IPS DF 6.9 (cell line): ENCODE results near the gene TCF4.

Source experiments
- DNase-seq: peaks from one replicate; pipeline ENCODE4 v3.0.0-alpha.2; 2013; ENCODE audit warnings: low read depth, low spot score
- H3K27ac ChIP-seq: one replicate; pipeline ENCODE4 v1.5.1; 2013; ENCODE audit warnings: low read length, control low read depth
- H3K27me3 ChIP-seq: 2 replicates; pipeline ENCODE4 v1.6.1; 2013; ENCODE audit warnings: mild to moderate bottlenecking, low read length; ENCODE audit not compliant: control insufficient read depth, insufficient read depth
- H3K36me3 ChIP-seq: 2 replicates; pipeline ENCODE4 v1.6.1; 2013; ENCODE audit warnings: low read length; ENCODE audit not compliant: control insufficient read depth, insufficient read depth
- H3K4me1 ChIP-seq: 2 replicates; pipeline ENCODE4 v1.6.1; 2013; ENCODE audit warnings: low read length; ENCODE audit not compliant: control insufficient read depth, insufficient read depth
- H3K4me3 ChIP-seq: 2 replicates; pipeline ENCODE4 v1.5.1; 2013; ENCODE audit warnings: mild to moderate bottlenecking, low read length
- H3K9me3 ChIP-seq: 2 replicates; pipeline ENCODE4 v1.6.1; 2013; ENCODE audit warnings: low read length, inconsistent platforms; ENCODE audit not compliant: control insufficient read depth, insufficient read depth
- WGBS: extraction: QIAGEN DNeasy Blood & Tissue Kit; methylation state at CpG from one replicate; pipeline ENCODE4 v1.1.7; 2013; ENCODE audit warnings: mixed read lengths, missing lambda C conversion rate; ENCODE audit not compliant: insufficient read length, insufficient coverage; 5-methylcytosine and 5-hydroxymethylcytosine counted together

TCF4 gene

DNA sequence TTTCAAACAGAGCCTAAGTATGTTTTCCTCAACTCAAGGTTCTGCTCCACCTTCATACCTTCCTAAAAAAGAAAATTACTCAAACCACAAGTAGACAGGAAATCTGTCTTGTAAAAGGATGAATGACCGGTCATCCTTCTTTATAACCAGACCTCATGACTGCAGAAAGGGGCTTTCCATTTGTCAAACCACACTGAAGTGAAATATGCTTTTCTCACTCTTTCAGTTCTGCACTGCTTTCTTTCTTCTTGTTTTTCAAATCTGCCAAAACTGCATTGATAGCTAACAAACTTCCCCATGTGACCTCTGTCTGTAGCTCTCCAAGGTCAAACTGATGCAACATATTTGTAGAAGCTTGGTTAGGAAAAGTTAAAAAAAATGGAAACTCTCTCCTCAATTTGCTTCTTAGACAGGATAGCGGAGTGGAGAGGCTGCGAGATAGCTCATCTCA lies 319.8 kb downstream of the TCF4 start:
- Histone ChIP-seq H3K27me3 (no peaks in the 10 kb centered on the region), H3K27ac (no peak overlapping the region), H3K9me3 (no peaks in the 10 kb centered on the region), H3K4me1 (peaks cover 1% of the 10 kb centered on the region; the same call in 1 of the 2 replicates), H3K4me3 (no peak overlapping the region), H3K36me3 (peaks cover 8% of the 10 kb centered on the region; the same call in 1 of the 2 replicates)
- no CpG with 5 or more reads among the region's 3 CpGs for WGBS
- no peak for DNase-seq

- H3K4me3 ChIP-seq, result no peak overlapping the region
- no peaks in the 10 kb centered on the region for H3K9me3 ChIP-seq
- no peaks in the 10 kb centered on the region for H3K27me3 ChIP-seq
- H3K36me3 ChIP-seq, result peaks cover 8% of the 10 kb centered on the region; the same call in 1 of the 2 replicates
- peaks cover 1% of the 10 kb centered on the region; the same call in 1 of the 2 replicates for H3K4me1 ChIP-seq
- WGBS, result no CpG with 5 or more reads among the region's 6 CpGs
- no peak for DNase-seq
- H3K27ac ChIP-seq, result no peak overlapping the region
These were observed 321.0 kb downstream of the TCF4 start for GRCh38 chr18:55266981-55267380.

DNA sequence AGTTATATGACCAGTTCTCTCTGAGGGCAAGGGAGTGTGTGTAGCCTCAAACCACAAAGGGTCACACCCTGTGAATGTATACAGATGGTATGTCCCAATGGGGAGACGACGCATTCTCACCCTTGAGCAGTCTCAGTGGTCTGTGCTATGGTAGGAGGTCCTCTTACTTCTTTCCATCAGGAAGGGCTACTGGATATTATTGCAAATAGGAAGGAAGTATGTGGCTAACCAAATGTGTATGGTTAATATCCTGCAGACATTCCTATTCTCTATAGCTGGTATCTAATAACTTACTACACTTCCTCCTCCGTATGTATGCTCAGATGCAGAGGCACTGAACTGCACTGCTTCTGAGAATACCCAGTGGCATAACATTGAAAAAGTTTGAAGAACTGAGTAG lies 322.0 kb downstream of the TCF4 start:
- Histone ChIP-seq H3K9me3 (no peaks in the 10 kb centered on the region), H3K4me3 (no peak overlapping the region), H3K36me3 (peaks cover 8% of the 10 kb centered on the region; the same call in 1 of the 2 replicates), H3K27me3 (no peaks in the 10 kb centered on the region), H3K27ac (no peak overlapping the region), H3K4me1 (peaks cover 1% of the 10 kb centered on the region; the same call in 1 of the 2 replicates)
- WGBS, result no CpG with 5 or more reads among the region's 3 CpGs
- no peak for DNase-seq

DNA sequence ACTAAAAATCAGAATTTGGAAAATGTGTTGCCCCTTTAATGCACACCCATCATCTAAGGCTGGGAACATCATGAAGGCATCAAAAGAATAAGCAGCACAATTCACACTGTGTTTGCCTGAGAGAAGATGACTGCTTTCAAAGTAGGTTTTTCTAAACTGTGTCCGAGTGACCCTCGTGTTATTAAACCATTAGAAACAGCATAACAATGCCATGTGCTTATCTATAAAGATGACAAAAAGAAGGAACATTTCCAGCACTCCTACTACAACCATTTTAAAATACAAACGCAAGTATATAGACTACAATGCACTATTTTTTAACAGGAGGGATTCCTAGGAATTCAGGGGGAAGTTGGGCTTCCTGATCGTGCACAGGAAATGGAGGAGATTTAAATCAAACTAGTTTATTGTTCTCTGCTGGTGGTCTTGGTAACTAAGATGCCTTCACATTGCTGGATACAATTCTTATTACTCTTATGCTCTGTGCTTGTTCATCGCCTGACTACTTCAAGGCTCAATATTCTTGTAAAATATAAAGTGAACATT lies 322.8 kb downstream of the TCF4 start:
- Histone ChIP-seq H3K4me1 (peaks cover 1% of the 10 kb centered on the region; the same call in 1 of the 2 replicates), H3K4me3 (no peak overlapping the region), H3K36me3 (peaks cover 8% of the 10 kb centered on the region; the same call in 1 of the 2 replicates), H3K27ac (no peak overlapping the region), H3K27me3 (no peaks in the 10 kb centered on the region), H3K9me3 (no peaks in the 10 kb centered on the region)
- WGBS, result no CpG with 5 or more reads among the region's 5 CpGs
- DNase-seq, result no peak

GRCh38 chr18:55264108-55264507 lies 323.9 kb downstream of the TCF4 start:
- DNase-seq, result no peak

GRCh38 chr18:55262021-55262560 lies 325.9 kb downstream of the TCF4 start:
- no CpG with 5 or more reads among the region's 1 CpG for WGBS

More at GRCh38 chr18:55264108-55264507, 323.9 kb downstream of the TCF4 start:
- no peak overlapping the region for H3K4me3 ChIP-seq
- peaks cover 1% of the 10 kb centered on the region; the same call in 1 of the 2 replicates for H3K4me1 ChIP-seq
- H3K36me3 ChIP-seq, result peaks cover 3% of the 10 kb centered on the region; the same call in 1 of the 2 replicates
- H3K27ac ChIP-seq, result no peak overlapping the region
- H3K9me3 ChIP-seq, result no peaks in the 10 kb centered on the region
- no peaks in the 10 kb centered on the region for H3K27me3 ChIP-seq
- WGBS, result no CpG with 5 or more reads among the region's 3 CpGs

DNA sequence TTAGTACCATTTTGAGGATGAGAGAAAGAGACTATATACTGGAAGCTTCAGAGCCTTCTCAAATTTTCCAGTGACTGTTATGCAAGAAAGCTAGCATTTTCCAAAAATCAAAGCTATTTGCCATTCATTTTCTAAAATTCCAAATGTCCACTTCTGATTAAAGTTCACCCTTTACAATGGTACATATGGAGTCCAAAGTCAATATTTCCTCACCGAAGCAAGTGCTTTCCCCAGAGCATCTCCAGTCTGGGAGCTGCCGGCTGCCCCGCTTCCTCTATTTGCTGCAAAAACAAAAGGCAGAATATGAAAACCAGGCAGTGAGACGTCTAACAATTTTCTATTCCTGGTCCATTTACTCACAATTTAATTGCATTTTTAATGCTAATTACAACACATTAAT lies 326.7 kb downstream of the TCF4 start:
- H3K4me3 ChIP-seq, result no peak overlapping the region
- peaks cover 1% of the 10 kb centered on the region; the same call in 1 of the 2 replicates for H3K4me1 ChIP-seq
- no peaks in the 10 kb centered on the region for H3K27me3 ChIP-seq
- no peaks in the 10 kb centered on the region for H3K36me3 ChIP-seq
- no peak for DNase-seq
- no peaks in the 10 kb centered on the region for H3K9me3 ChIP-seq
- no peak overlapping the region for H3K27ac ChIP-seq
- no CpG with 5 or more reads among the region's 4 CpGs for WGBS

More at GRCh38 chr18:55262021-55262560, 325.9 kb downstream of the TCF4 start:
- DNase-seq, result no peak
- no peak overlapping the region for H3K27ac ChIP-seq
- no peaks in the 10 kb centered on the region for H3K27me3 ChIP-seq
- no peak overlapping the region for H3K4me3 ChIP-seq
- H3K9me3 ChIP-seq, result no peaks in the 10 kb centered on the region
- peaks cover 1% of the 10 kb centered on the region; the same call in 1 of the 2 replicates for H3K4me1 ChIP-seq
- H3K36me3 ChIP-seq, result no peaks in the 10 kb centered on the region

DNA sequence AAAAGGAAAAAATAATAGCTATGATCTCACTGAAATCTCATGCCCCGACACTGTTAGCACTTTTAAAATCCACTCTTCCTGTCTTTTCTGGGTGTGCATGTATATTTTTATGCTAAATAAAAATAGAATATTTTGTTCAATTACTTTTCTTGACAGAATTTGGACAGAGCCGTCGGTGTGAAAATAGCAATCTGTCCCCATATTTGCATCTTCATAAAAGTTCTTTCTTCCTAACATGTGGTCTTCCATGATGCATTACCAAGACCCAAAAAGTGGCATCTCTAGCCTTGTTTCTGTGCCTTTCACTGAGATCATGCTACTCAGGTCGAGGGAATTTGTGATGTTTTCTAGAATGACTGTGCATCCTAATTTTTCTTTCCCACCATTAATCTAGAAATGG lies 329.9 kb downstream of the TCF4 start:
- Histone ChIP-seq H3K4me1 (no peaks in the 10 kb centered on the region), H3K9me3 (no peaks in the 10 kb centered on the region), H3K36me3 (no peaks in the 10 kb centered on the region), H3K4me3 (no peak overlapping the region), H3K27ac (no peak overlapping the region), H3K27me3 (no peaks in the 10 kb centered on the region)
- no CpG with 5 or more reads among the region's 4 CpGs for WGBS
- no peak for DNase-seq

GRCh38 chr18:55256929-55257289 lies 331.1 kb downstream of the TCF4 start:
- H3K36me3 ChIP-seq, result no peaks in the 10 kb centered on the region

GRCh38 chr18:55256226-55256928 lies 331.6 kb downstream of the TCF4 start:
- no peaks in the 10 kb centered on the region for H3K36me3 ChIP-seq
- no peaks in the 10 kb centered on the region for H3K4me1 ChIP-seq
- no CpG with 5 or more reads among the region's 7 CpGs for WGBS
- H3K4me3 ChIP-seq, result no peak overlapping the region
- H3K27me3 ChIP-seq, result no peaks in the 10 kb centered on the region
- no peak overlapping the region for H3K27ac ChIP-seq
- no peaks in the 10 kb centered on the region for H3K9me3 ChIP-seq
- no peak for DNase-seq

More at GRCh38 chr18:55256929-55257289, 331.1 kb downstream of the TCF4 start:
- Histone ChIP-seq H3K27me3 (no peaks in the 10 kb centered on the region), H3K9me3 (no peaks in the 10 kb centered on the region), H3K4me1 (no peaks in the 10 kb centered on the region), H3K4me3 (no peak overlapping the region), H3K27ac (no peak overlapping the region)
- no peak for DNase-seq
- WGBS, result no CpG with 5 or more reads among the region's 1 CpG
